ENCODE data around the gene ST6GALNAC1. TPM values are rescaled to one million over a fixed set of nuclear protein-coding genes. Genes with fewer than 3 reads are reported as not detected.
A peak's percentile ranks its signal among the peaks of the same experiment; 100 is the strongest.

ST6GALNAC1 gene, protein sequence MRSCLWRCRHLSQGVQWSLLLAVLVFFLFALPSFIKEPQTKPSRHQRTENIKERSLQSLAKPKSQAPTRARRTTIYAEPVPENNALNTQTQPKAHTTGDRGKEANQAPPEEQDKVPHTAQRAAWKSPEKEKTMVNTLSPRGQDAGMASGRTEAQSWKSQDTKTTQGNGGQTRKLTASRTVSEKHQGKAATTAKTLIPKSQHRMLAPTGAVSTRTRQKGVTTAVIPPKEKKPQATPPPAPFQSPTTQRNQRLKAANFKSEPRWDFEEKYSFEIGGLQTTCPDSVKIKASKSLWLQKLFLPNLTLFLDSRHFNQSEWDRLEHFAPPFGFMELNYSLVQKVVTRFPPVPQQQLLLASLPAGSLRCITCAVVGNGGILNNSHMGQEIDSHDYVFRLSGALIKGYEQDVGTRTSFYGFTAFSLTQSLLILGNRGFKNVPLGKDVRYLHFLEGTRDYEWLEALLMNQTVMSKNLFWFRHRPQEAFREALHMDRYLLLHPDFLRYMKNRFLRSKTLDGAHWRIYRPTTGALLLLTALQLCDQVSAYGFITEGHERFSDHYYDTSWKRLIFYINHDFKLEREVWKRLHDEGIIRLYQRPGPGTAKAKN
- 1 to 10 TPM; 1.2 to 1.3 TPM for total RNA-seq

DNA sequence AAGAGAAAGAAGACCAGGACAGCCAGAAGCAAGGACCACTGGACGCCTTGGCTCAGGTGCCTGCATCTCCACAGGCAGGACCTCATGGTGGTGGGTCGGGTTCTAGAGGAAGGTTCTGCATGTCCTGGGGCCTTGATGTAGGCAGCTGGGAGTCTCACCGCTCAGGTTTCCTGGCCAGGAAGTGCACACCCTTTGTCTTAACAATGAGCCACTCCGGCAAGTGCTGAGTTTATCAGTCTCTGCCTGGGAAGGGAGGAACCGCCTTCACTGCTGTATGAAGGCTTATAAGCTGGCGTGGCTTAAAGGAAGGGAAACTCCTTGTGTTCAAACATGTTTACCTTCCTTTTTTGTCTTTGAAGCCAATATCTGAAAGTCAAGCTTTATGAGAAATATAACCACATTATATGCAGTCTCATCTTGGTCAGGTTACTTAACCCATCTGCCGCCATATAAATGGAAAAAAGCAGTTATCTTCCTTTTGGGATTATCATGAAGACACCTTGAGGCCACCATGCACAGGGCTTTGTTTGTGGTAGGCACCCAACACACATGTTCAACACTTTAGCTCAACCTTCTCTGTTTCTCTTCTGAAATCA lies at the start of gene ST6GALNAC1:
Gene ST6GALNAC1 (minus strand): TSS at position 205 of the 596 bp plus-strand sequence. CDS start 119 bp downstream, at position 86.
- TF ChIP-seq, protein P1, sequence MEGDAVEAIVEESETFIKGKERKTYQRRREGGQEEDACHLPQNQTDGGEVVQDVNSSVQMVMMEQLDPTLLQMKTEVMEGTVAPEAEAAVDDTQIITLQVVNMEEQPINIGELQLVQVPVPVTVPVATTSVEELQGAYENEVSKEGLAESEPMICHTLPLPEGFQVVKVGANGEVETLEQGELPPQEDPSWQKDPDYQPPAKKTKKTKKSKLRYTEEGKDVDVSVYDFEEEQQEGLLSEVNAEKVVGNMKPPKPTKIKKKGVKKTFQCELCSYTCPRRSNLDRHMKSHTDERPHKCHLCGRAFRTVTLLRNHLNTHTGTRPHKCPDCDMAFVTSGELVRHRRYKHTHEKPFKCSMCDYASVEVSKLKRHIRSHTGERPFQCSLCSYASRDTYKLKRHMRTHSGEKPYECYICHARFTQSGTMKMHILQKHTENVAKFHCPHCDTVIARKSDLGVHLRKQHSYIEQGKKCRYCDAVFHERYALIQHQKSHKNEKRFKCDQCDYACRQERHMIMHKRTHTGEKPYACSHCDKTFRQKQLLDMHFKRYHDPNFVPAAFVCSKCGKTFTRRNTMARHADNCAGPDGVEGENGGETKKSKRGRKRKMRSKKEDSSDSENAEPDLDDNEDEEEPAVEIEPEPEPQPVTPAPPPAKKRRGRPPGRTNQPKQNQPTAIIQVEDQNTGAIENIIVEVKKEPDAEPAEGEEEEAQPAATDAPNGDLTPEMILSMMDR (IDR thresholded peaks at IDR 0.05) = no peak
- H3K4me3 ChIP-seq = no peak within 1 kb of the TSS
- no peaks in the 10 kb centered on the region for H3K36me3 ChIP-seq
- H3K9me3 ChIP-seq = no peaks in the 10 kb centered on the region
- H3K4me1 ChIP-seq (ENCODE audit: control insufficient read depth in 1 of 2, low read depth in 2 of 2) = no peaks in the 10 kb centered on the region
- H3K27ac ChIP-seq = no peak within 1 kb of the TSS
- ATAC-seq (ENCODE audit: insufficient number of reproducible peaks, low FRiP score, low read depth) (no peak), DNase-seq (ENCODE audit: low spot score) (no peak)
- no peaks in the 10 kb centered on the region for H3K27me3 ChIP-seq (replicated peaks; ENCODE audit: insufficient read depth)

GRCh38 chr17:76691379-76692191 lies 48.0 kb upstream of the ST6GALNAC1 start:
- TF ChIP-seq, protein P1 (IDR thresholded peaks at IDR 0.05) = no peak
- H3K4me1 ChIP-seq (ENCODE audit: control insufficient read depth in 1 of 2, low read depth in 2 of 2) = peaks cover 33 to 84% of the 10 kb centered on the region in 2 donors
- peak overlapping the region in 1 of 2 donors; percentile 9 for H3K27ac ChIP-seq
- no peak for ATAC-seq (ENCODE audit: insufficient number of reproducible peaks, low FRiP score, low read depth)
- H3K27me3 ChIP-seq (replicated peaks; ENCODE audit: insufficient read depth) = no peaks in the 10 kb centered on the region
- H3K9me3 ChIP-seq = no peaks in the 10 kb centered on the region
- H3K36me3 ChIP-seq = no peaks in the 10 kb centered on the region
- no peak overlapping the region for H3K4me3 ChIP-seq
- DNase-seq (ENCODE audit: low spot score) = no peak

DNA sequence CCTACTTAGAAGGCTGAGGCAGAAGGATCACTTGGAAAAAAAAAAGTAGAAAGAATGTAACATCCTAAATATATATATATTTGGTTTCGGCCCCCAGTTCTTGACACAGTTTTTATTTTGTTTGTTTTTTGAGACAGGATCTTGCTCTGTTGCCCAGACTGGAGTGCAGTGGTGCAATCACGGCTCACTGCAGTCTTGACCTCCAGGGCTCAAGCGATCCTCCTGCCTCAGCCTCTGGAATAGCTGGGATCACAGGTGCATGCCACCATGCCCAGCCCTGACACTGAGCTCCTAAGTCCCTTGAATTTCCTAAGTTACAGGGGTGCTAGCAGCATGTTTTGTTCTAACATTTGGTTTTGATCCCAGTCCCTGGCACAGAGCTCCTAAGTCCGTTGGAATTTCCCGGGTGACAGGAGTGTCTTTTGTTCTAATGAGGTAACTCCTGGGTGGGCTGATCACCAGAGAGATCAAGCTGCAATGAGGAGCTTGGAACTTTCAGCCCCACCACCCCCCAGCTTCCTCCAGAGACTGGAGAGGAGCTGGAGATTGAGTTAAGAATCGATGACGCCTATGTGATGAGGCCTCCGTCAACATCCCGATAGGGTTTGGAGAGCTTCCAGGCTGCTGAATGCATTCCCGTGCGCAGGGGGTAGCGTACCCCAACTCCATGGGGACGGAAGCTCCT lies 47.2 kb upstream of the ST6GALNAC1 start:
- H3K27ac ChIP-seq = no peak overlapping the region
- ATAC-seq (ENCODE audit: insufficient number of reproducible peaks, low FRiP score, low read depth) (no peak), DNase-seq (ENCODE audit: low spot score) (no peak)
- H3K9me3 ChIP-seq = no peaks in the 10 kb centered on the region
- peaks cover 34 to 78% of the 10 kb centered on the region in 2 donors for H3K4me1 ChIP-seq (ENCODE audit: control insufficient read depth in 1 of 2, low read depth in 2 of 2)
- TF ChIP-seq, protein P1 (IDR thresholded peaks at IDR 0.05) = no peak
- peaks cover 3% of the 10 kb centered on the region for H3K36me3 ChIP-seq
- no peaks in the 10 kb centered on the region for H3K27me3 ChIP-seq (replicated peaks; ENCODE audit: insufficient read depth)
- H3K4me3 ChIP-seq = no peak overlapping the region

GRCh38 chr17:76689859-76690258 lies 46.3 kb upstream of the ST6GALNAC1 start:
- H3K9me3 ChIP-seq = no peaks in the 10 kb centered on the region
- no peak overlapping the region for H3K4me3 ChIP-seq
- ATAC-seq (ENCODE audit: insufficient number of reproducible peaks, low FRiP score, low read depth) = no peak
- H3K4me1 ChIP-seq (ENCODE audit: control insufficient read depth in 1 of 2, low read depth in 2 of 2) = peaks cover 33 to 69% of the 10 kb centered on the region in 2 donors
- no peak overlapping the region for H3K27ac ChIP-seq
- TF ChIP-seq, protein P1 (IDR thresholded peaks at IDR 0.05) = no peak
- H3K27me3 ChIP-seq (replicated peaks; ENCODE audit: insufficient read depth) = no peaks in the 10 kb centered on the region
- peaks cover 12% of the 10 kb centered on the region for H3K36me3 ChIP-seq
- DNase-seq (ENCODE audit: low spot score) = no peak

Data from thoracic aorta (tissue), 2 donors.